Measurements from ENCODE around the gene NPY.
"Not testable (repeated sequence)": the region's sequence is repeated elsewhere in the genome, so short reads cannot be mapped to it uniquely, and the experiment has no call there.

The NPY gene

DNA sequence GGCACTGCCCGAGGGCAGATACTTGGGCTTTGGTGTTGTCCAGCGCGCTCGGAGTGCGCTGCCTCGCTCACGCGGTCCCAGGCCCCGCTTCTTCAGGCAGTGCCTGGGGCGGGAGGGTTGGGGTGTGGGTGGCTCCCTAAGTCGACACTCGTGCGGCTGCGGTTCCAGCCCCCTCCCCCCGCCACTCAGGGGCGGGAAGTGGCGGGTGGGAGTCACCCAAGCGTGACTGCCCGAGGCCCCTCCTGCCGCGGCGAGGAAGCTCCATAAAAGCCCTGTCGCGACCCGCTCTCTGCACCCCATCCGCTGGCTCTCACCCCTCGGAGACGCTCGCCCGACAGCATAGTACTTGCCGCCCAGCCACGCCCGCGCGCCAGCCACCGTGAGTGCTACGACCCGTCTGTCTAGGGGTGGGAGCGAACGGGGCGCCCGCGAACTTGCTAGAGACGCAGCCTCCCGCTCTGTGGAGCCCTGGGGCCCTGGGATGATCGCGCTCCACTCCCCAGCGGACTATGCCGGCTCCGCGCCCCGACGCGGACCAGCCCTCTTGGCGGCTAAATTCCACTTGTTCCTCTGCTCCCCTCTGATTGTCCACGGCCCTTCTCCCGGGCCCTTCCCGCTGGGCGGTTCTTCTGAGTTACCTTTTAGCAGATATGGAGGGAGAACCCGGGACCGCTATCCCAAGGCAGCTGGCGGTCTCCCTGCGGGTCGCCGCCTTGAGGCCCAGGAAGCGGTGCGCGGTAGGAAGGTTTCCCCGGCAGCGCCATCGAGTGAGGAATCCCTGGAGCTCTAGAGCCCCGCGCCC lies at the start of gene NPY:
NPY (plus strand) TSS at position 294 of the 802 bp plus-strand sequence. CDS start 1,051 bp downstream, outside the sequence.
- DNase-seq = peak; percentile 25

- no peak for DNase-seq
These were observed 44.7 kb upstream of the NPY start for GRCh38 chr7:24239260-24239659.

DNA sequence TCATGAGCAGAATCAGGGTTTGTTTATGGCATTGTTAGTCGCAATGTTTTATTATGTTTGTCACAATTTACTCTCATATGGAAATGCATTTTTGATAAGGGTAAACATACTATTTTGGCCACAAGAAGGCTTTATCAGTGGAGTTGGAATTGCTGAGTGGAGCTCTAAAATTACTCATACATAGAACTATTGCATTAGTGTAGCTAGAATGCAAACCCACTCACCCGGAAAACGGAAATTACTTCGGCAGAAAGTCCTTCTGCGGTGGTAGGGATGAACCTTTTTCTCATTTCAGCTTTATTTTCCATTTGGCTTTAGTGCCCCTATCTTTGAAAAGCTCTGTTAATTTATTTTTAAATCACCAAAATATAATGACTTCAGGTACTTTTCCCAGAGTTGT lies 42.8 kb upstream of the NPY start:
- DNase-seq = no peak

DNA sequence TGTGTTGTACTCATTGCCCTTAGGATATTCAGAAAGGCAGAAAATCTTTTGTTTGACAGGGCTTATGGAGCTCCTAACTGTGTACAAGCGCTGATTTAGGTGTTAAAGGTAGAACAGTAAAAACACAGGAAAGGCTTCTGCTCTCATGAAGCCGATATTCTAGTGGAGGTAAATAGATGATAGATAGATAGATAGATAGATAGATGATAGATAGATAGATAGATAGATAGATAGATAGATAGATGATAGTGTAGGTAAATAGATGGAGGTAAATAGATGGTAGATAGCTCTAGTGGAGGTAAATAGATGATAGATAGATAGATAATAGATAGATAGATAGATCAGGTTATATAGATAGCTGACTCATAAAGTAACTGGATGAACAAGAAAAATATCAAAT lies 39.4 kb upstream of the NPY start:
- DNase-seq = no peak

DNA sequence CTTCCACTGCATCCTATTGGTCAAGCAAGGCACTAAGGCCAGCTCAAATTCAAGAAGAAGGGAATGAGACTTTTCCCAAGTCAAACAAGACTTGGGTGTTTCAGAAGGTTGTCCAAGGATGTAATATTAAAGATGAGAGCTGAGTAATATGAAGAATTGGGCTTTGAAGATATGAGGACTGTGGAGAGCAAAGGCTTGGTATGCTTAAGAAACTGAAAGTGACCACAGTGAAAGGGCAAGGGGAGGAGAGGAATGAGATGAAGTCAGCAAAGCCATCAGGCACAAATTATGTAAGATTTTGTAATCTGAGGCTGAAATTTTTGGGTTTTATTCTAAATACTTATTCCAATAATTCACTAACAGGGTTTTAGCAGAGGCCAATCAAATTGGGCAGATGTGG lies 38.6 kb upstream of the NPY start:
- DNase-seq = no peak

DNA sequence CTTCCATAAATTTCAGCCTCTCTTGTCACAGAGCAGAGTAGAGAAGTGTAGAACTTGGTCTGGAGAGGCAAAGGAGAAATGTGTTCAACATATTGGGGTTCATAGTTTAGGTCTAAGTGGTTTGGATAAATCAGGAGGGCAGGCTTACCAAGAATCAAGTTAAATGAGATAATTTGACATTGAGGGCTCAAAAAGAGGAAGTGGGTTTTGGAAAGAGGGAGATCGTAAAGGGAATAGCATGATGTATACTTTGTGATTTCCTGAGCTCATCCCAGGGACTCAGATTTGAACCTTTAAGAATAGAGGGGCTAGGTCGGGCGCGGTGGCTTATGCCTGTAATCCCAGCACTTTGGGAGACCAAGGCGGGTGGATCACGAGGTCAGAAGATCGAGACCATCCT lies 34.7 kb upstream of the NPY start:
- DNase-seq = no peak

GRCh38 chr7:24251568-24251967 lies 32.4 kb upstream of the NPY start:
- no peak for DNase-seq

DNA sequence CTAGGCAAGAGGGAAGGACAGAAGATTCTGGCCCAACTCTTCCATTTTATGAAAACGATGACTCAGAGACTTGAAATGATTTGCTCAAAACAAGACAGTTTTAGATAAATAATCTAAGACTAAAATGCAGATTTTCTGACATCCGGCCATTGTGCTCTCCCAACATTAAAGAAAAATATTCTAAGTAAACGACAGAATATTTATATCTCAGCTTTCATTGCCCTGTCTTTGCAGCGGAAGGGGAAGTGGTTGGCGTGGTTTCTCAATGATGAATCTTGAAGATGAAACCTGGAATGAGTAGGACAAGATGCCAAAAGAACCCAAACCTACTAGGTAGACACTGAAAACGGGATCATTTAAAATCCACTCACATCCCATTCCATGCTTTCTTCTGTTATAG lies 28.9 kb upstream of the NPY start:
- no peak for DNase-seq

GRCh38 chr7:24258324-24258723 lies 25.7 kb upstream of the NPY start:
- not testable (repeated sequence) for DNase-seq

DNA sequence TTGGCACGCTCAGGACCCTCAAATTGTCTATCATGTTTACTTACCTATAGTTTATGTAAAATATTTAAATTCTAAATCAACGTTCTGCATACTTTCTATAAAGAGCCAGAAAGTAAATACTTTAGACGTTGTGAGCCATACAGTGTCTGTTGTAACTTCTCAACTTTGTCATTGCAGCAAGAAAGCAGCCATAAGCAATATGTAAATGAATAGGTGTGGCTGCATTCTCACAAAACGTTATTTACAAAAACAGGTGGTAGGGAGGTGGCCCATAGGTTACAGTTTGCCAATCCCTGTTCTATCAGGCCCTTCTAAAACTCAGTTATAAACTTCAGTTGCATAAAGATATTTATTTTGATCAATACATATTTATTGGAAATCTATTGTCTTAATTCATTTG lies 12.1 kb upstream of the NPY start:
- no peak for DNase-seq

- DNase-seq = no peak
These were observed 4.5 kb upstream of the NPY start for GRCh38 chr7:24279512-24279911.

GRCh38 chr7:24283554-24283896 lies 465 bp upstream of the NPY start:
- DNase-seq = no peak

- no peak for DNase-seq
These were observed 913 bp downstream of the NPY start for GRCh38 chr7:24284699-24285506.

- DNase-seq = peak; percentile 77
These were observed 6.1 kb downstream of the NPY start for GRCh38 chr7:24290004-24290641.

GRCh38 chr7:24291271-24291670 lies 7.3 kb downstream of the NPY start:
- DNase-seq = no peak

GRCh38 chr7:24297362-24297761 lies 13.4 kb downstream of the NPY start:
- DNase-seq = peak; percentile 21

DNA sequence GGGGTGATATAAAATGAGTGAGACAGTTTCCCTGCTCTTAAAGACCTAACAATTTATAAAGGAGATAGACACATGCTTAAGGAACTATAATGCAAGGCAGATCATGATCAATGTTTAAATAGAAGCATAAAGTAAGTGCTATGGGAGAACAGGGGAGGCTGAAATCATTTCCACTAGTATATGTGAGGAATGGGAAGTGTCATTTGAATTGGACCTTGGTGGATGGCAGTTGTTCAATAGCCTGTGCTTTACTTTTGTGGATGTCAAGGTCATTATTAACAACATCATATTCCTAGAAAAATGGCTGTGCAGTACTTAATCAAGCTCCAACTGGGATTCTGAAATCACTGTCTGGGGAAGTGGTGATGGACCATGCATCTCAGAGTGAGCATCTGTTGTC lies 14.7 kb downstream of the NPY start:
- no peak for DNase-seq

DNA sequence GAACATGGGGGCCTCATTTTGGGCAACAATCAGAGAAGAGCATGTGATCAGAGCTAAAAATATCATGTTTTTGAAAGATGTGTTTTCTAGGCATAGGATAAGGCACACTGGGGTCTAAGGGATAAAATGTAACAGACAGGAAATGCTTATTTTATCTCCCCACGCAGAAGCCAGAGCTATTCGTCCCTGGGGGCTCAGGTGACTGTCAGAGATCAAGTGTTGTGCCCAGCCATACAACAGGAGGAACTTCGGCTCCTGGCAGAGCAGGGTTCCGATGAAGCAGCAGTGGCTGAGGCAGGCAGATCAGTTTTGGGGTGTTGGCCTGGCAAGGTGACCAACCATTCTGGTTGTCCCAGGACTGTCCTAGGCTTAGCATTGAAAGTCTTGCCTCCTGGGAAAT lies 15.2 kb downstream of the NPY start:
- DNase-seq = no peak

DNA sequence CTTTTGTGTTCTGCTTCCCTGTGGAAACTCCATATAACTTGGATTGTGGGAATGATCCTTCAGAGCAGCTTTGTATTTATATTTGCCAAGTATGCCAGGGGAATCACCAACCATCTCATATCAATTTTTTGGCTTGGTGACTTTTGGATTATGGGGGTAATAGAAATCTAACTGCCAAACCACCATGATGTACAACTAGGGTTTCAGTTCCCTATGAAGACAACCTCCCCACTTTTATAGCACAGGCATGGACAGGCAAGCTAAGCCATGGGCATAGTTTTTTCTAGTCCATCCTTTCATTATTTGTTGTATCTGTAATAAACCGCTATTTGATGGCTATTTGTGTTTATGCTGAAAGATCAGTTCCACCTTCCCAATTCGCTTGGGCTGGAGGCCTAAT lies 17.7 kb downstream of the NPY start:
- no peak for DNase-seq

- no peak for DNase-seq
These were observed 20.6 kb downstream of the NPY start for GRCh38 chr7:24304494-24305095.

DNA sequence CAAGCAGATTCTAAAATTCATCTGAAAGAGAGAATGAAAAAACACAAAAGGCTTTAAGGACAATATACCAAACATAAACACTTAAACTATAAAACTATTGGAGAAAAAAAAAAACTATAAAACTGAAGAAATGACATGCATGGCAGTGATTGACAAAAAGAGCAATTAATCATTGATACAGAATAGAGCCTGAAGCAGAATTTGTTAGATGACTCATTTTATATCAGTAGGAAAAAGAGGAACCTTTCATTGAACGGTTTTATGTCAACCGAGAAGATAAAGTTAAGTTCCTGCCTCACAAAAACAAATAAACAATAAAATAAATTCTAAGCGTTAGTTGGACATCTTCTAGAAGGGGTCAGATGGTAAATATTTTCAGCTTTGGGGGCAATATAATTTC lies 23.3 kb downstream of the NPY start:
- DNase-seq = no peak

GRCh38 chr7:24312588-24312987 lies 28.6 kb downstream of the NPY start:
- DNase-seq = no peak

GRCh38 chr7:24313777-24314176 lies 29.8 kb downstream of the NPY start:
- no peak for DNase-seq

DNA sequence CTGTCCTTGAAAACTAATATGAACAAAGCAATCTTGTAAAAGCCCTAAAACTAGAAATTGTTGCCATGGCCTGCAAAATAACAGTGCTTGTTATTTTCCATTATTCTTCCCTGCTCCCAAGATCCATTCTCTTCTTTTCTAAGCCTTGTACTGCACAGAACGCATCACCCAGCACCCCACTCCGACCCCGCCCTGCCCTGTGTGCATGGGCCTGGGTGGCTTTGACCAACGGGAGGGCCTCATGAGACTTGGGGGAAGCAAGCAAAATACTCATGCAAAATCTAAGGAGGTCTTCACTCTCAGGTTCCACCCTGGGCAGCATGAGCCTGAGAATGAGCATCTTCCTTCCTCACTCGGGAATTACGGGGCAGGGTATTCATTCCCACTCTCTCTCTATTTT lies 32.4 kb downstream of the NPY start:
- DNase-seq = no peak

Measured in NCI-H510A treated with DMSO at 0.1 percent for 48 hours (cell line).